Neural progenitor cell (in vitro differentiated cells): Measurements from ENCODE around the gene EEIG2. TPM values are rescaled to one million over a fixed set of nuclear protein-coding genes. Genes with fewer than 3 reads are reported as not detected.
"Not testable (repeated sequence)": the region's sequence is repeated elsewhere in the genome, so short reads cannot be mapped to it uniquely, and the experiment has no call there.

Source experiments
- DNase-seq: peaks from one replicate; pipeline ENCODE4 v3.0.0-alpha.2; 2016; ENCODE audit warnings: low spot score
- H2AFZ ChIP-seq: fragments of 200-600 bp; sonication (generic); replicated peaks from 2 replicates; pipeline ENCODE4 v1.6.1; 2016; ENCODE audit warnings: antibody characterized with exemption
- H3F3A ChIP-seq: fragments of 200-600 bp; sonication (generic); 2 replicates; pipeline ENCODE4 v1.6.1; 2016; ENCODE audit warnings: antibody characterized with exemption, low read depth
- H3K27ac ChIP-seq: fragments of 200-600 bp; sonication (generic); 2 replicates; pipeline ENCODE4 v1.5.1; 2016; ENCODE audit warnings: mild to moderate bottlenecking
- H3K27me3 ChIP-seq: fragments of 200-600 bp; sonication (generic); 2 replicates; pipeline ENCODE4 v1.6.1; 2016; ENCODE audit warnings: mild to moderate bottlenecking, moderate library complexity
- H3K36me3 ChIP-seq: fragments of 200-600 bp; sonication (generic); 2 replicates; pipeline ENCODE4 v1.5.1; 2016
- H3K4me1 ChIP-seq: fragments of 200-600 bp; sonication (generic); 2 replicates; pipeline ENCODE4 v1.6.1; 2016; ENCODE audit warnings: mixed run types
- H3K4me2 ChIP-seq: fragments of 200-600 bp; sonication (generic); 2 replicates; pipeline ENCODE4 v1.6.1; 2016
- H3K4me3 ChIP-seq: fragments of 200-600 bp; sonication (generic); 2 replicates; pipeline ENCODE4 v1.5.1; 2016
- H3K79me2 ChIP-seq: fragments of 200-600 bp; sonication (generic); 2 replicates; pipeline ENCODE4 v1.6.1; 2016; ENCODE audit warnings: low read depth
- H3K9ac ChIP-seq: fragments of 200-600 bp; sonication (generic); 2 replicates; pipeline ENCODE4 v1.6.1; 2016
- H3K9me3 ChIP-seq: fragments of 200-600 bp; sonication (generic); 2 replicates; pipeline ENCODE4 v1.5.1; 2016; ENCODE audit warnings: low read depth
- H4K20me1 ChIP-seq: fragments of 200-600 bp; sonication (generic); 2 replicates; pipeline ENCODE4 v1.6.1; 2016; ENCODE audit warnings: low read depth
- H3K27ac Mint-ChIP-seq: 3 replicates; pipeline ENCODE4 v1.8.0; 2021; ENCODE audit warnings: mixed read lengths
- H3K27me3 Mint-ChIP-seq: 2 replicates; pipeline ENCODE4 v1.8.0; 2022; ENCODE audit warnings: low read depth, mild to moderate bottlenecking, inconsistent platforms, moderate library complexity, mixed read lengths; ENCODE audit not compliant: insufficient read depth
- H3K36me3 Mint-ChIP-seq: 3 replicates; pipeline ENCODE4 v1.8.0; 2021; ENCODE audit warnings: mixed read lengths
- H3K4me1 Mint-ChIP-seq: 3 replicates; pipeline ENCODE4 v1.8.0; 2021; ENCODE audit warnings: mixed read lengths
- H3K4me3 Mint-ChIP-seq: 3 replicates; pipeline ENCODE4 v1.8.0; 2021; ENCODE audit warnings: mild to moderate bottlenecking, moderate library complexity, mixed read lengths
- H3K9me3 Mint-ChIP-seq: 3 replicates; pipeline ENCODE4 v1.8.0; 2020; ENCODE audit warnings: mixed read lengths
- CTCF ChIP-seq: fragments of 200-600 bp; sonication (generic); IDR thresholded peaks from 2 replicates; pipeline ENCODE4 v1.5.1; 2017; ENCODE audit warnings: antibody characterized with exemption, mild to moderate bottlenecking
- EZH2 ChIP-seq: fragments of 200-600 bp; sonication (generic); IDR thresholded peaks from 2 replicates; pipeline ENCODE4 v1.6.1; 2017; ENCODE audit warnings: antibody characterized with exemption, mild to moderate bottlenecking, moderate library complexity
- EZH2phosphoT487 ChIP-seq: fragments of 200-600 bp; sonication (generic); IDR thresholded peaks from 2 replicates; pipeline ENCODE4 v1.6.1; 2017; ENCODE audit warnings: antibody characterized with exemption
- total RNA-seq: library from RNA; depleted of rRNA; stranded (reverse); fragments of >200 nt; gene quantifications from 2 replicates; pipeline ENCODE4 v1.2.3, GENCODE V29; 2015; ENCODE audit warnings: low replicate concordance

Gene EEIG2
- total RNA-seq, 1 donor from 2014 or later = 8.8 TPM

- TF ChIP-seq CTCF = no peak
- no peak for TF ChIP-seq EZH2phosphoT487
- TF ChIP-seq EZH2 = no peak
- Mint-ChIP-seq H3K4me3 (no peak overlapping the region), H3K36me3 (no peaks in the 10 kb centered on the region), H3K27ac (no peak overlapping the region), H3K27me3 (no peaks in the 10 kb centered on the region), H3K4me1 (peaks cover 7% of the 10 kb centered on the region), H3K9me3 (no peaks in the 10 kb centered on the region)
- H3K4me3 ChIP-seq = no peak overlapping the region
- H3K4me2 ChIP-seq = no peak overlapping the region
- no peaks in the 10 kb centered on the region for H3K36me3 ChIP-seq
- H3F3A ChIP-seq = no peaks in the 10 kb centered on the region
- no peaks in the 10 kb centered on the region for H3K79me2 ChIP-seq
- no peak overlapping the region for H3K9ac ChIP-seq
- peak overlapping the region; percentile 10 for H2AFZ ChIP-seq
- no peaks in the 10 kb centered on the region for H3K27me3 ChIP-seq
- DNase-seq = no peak
- H4K20me1 ChIP-seq = no peaks in the 10 kb centered on the region
- H3K27ac ChIP-seq = no peak overlapping the region
- no peaks in the 10 kb centered on the region for H3K4me1 ChIP-seq
- H3K9me3 ChIP-seq = no peaks in the 10 kb centered on the region
Measured at GRCh38 chr1:108531444-108531843, 28.5 kb upstream of the EEIG2 start.

- Histone ChIP-seq H4K20me1 (no peaks in the 10 kb centered on the region), H3K4me2 (no peak overlapping the region), H3K9ac (no peak overlapping the region), H3K4me3 (no peak overlapping the region), H3K27me3 (no peaks in the 10 kb centered on the region), H2AFZ (no peak overlapping the region), H3K36me3 (no peaks in the 10 kb centered on the region), H3K9me3 (no peaks in the 10 kb centered on the region), H3K79me2 (no peaks in the 10 kb centered on the region), H3K27ac (no peak overlapping the region), H3K4me1 (no peaks in the 10 kb centered on the region), H3F3A (no peaks in the 10 kb centered on the region)
- no peak for TF ChIP-seq CTCF
- no peak for TF ChIP-seq EZH2
- TF ChIP-seq EZH2phosphoT487 = no peak
- H3K36me3 Mint-ChIP-seq = no peaks in the 10 kb centered on the region
- peaks cover 3% of the 10 kb centered on the region for H3K9me3 Mint-ChIP-seq
- H3K4me3 Mint-ChIP-seq = no peak overlapping the region
- peaks cover 7% of the 10 kb centered on the region for H3K4me1 Mint-ChIP-seq
- no peak for DNase-seq
- no peaks in the 10 kb centered on the region for H3K27me3 Mint-ChIP-seq
- no peak overlapping the region for H3K27ac Mint-ChIP-seq
Measured at GRCh38 chr1:108532730-108533129, 27.2 kb upstream of the EEIG2 start.

- Histone ChIP-seq H3K36me3 (no peaks in the 10 kb centered on the region), H3K27me3 (no peaks in the 10 kb centered on the region), H3K4me2 (no peak overlapping the region), H2AFZ (peak overlapping the region; percentile 39), H3K4me3 (no peak overlapping the region), H3K9ac (no peak overlapping the region), H4K20me1 (no peaks in the 10 kb centered on the region), H3K79me2 (no peaks in the 10 kb centered on the region), H3K4me1 (no peaks in the 10 kb centered on the region), H3K9me3 (no peaks in the 10 kb centered on the region), H3K27ac (no peak overlapping the region), H3F3A (no peaks in the 10 kb centered on the region)
- Mint-ChIP-seq H3K27ac (no peak overlapping the region), H3K27me3 (no peaks in the 10 kb centered on the region), H3K9me3 (peaks cover 3% of the 10 kb centered on the region), H3K4me1 (peaks cover 7% of the 10 kb centered on the region), H3K36me3 (no peaks in the 10 kb centered on the region), H3K4me3 (no peak overlapping the region)
- no peak for DNase-seq
- TF ChIP-seq EZH2phosphoT487 = no peak
Measured at GRCh38 chr1:108533351-108534083, 26.4 kb upstream of the EEIG2 start.

GRCh38 chr1:108534759-108535158 is 25.1 kb upstream of the EEIG2 start:
- no peak for DNase-seq
- H3K27ac ChIP-seq = no peak overlapping the region
- no peak overlapping the region for H2AFZ ChIP-seq
- no peaks in the 10 kb centered on the region for H3K79me2 ChIP-seq
- no peak overlapping the region for H3K4me3 ChIP-seq
- H3F3A ChIP-seq = no peaks in the 10 kb centered on the region
- no peaks in the 10 kb centered on the region for H3K27me3 ChIP-seq
- Mint-ChIP-seq H3K36me3 (no peaks in the 10 kb centered on the region), H3K27ac (no peak overlapping the region), H3K27me3 (no peaks in the 10 kb centered on the region), H3K4me1 (peaks cover 7% of the 10 kb centered on the region), H3K9me3 (peaks cover 3% of the 10 kb centered on the region), H3K4me3 (no peak overlapping the region)
- TF ChIP-seq CTCF = no peak
- no peak for TF ChIP-seq EZH2phosphoT487
- no peak for TF ChIP-seq EZH2
- H3K4me1 ChIP-seq = no peaks in the 10 kb centered on the region
- no peaks in the 10 kb centered on the region for H3K9me3 ChIP-seq
- no peak overlapping the region for H3K9ac ChIP-seq
- H3K4me2 ChIP-seq = no peak overlapping the region
- H3K36me3 ChIP-seq = no peaks in the 10 kb centered on the region
- no peaks in the 10 kb centered on the region for H4K20me1 ChIP-seq

GRCh38 chr1:108535315-108535897 is 24.5 kb upstream of the EEIG2 start:
- H3K27me3 Mint-ChIP-seq, H3K27ac Mint-ChIP-seq, H3K4me3 Mint-ChIP-seq, H3K36me3 ChIP-seq, H3K4me2 ChIP-seq, H3K79me2 ChIP-seq, DNase-seq, H2AFZ ChIP-seq, H4K20me1 ChIP-seq, H3K27me3 ChIP-seq, H3K4me1 Mint-ChIP-seq, H3K4me1 ChIP-seq, H3K9me3 Mint-ChIP-seq, H3K36me3 Mint-ChIP-seq, H3K9me3 ChIP-seq, H3K9ac ChIP-seq, H3K27ac ChIP-seq, H3F3A ChIP-seq, H3K4me3 ChIP-seq: not testable (repeated sequence)
